Ishikawa (cell line): ENCODE data around the gene CFAP92.

Experiments
- CREB1 ChIP-seq: IDR thresholded peaks from 2 replicates; pipeline ENCODE4 v1.6.1; 2012; ENCODE audit warnings: low read depth
- EGR1 ChIP-seq: IDR thresholded peaks from 2 replicates; pipeline ENCODE4 v1.6.1; 2012
- EP300 ChIP-seq: IDR thresholded peaks from 2 replicates; pipeline ENCODE4 v1.6.1; 2012; ENCODE audit warnings: borderline replicate concordance
- FOXM1 ChIP-seq: IDR thresholded peaks from 2 replicates; pipeline ENCODE4 v1.6.1; 2012; ENCODE audit warnings: low read depth, borderline replicate concordance
- RAD21 ChIP-seq: IDR thresholded peaks from 2 replicates; pipeline ENCODE4 v1.6.1; 2012; ENCODE audit warnings: low read depth
- TAF1 ChIP-seq: IDR thresholded peaks from 2 replicates; pipeline ENCODE4 v1.6.1; 2012; ENCODE audit warnings: low read depth, mild to moderate bottlenecking
- TCF12 ChIP-seq: IDR thresholded peaks from 2 replicates; pipeline ENCODE4 v1.6.1; 2012; ENCODE audit warnings: low read depth
- TEAD4 ChIP-seq: IDR thresholded peaks from 2 replicates; pipeline ENCODE4 v1.6.1; 2012
- YY1 ChIP-seq: IDR thresholded peaks from 2 replicates; pipeline ENCODE4 v1.6.1; 2012; ENCODE audit warnings: low read depth
- ZBTB7A ChIP-seq: IDR thresholded peaks from 2 replicates; pipeline ENCODE4 v1.6.1; 2012; ENCODE audit warnings: low read depth
- TF ChIP-seq, protein P1 (sequence below): IDR thresholded peaks from 2 replicates; pipeline ENCODE4 v1.6.1; 2012
- TF ChIP-seq, protein P2 (sequence below): IDR thresholded peaks from 2 replicates; pipeline ENCODE4 v1.6.1; 2012; ENCODE audit warnings: low read depth, mild to moderate bottlenecking

- TF ChIP-seq ZBTB7A (no peak), RAD21 (no peak), TEAD4 (no peak), YY1 (no peak), EP300 (no peak), EGR1 (no peak), CREB1 (no peak), TAF1 (no peak), TCF12 (no peak), FOXM1 (no peak)
- TF ChIP-seq, protein P1, sequence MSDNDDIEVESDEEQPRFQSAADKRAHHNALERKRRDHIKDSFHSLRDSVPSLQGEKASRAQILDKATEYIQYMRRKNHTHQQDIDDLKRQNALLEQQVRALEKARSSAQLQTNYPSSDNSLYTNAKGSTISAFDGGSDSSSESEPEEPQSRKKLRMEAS = no peak
- TF ChIP-seq, protein P2, sequence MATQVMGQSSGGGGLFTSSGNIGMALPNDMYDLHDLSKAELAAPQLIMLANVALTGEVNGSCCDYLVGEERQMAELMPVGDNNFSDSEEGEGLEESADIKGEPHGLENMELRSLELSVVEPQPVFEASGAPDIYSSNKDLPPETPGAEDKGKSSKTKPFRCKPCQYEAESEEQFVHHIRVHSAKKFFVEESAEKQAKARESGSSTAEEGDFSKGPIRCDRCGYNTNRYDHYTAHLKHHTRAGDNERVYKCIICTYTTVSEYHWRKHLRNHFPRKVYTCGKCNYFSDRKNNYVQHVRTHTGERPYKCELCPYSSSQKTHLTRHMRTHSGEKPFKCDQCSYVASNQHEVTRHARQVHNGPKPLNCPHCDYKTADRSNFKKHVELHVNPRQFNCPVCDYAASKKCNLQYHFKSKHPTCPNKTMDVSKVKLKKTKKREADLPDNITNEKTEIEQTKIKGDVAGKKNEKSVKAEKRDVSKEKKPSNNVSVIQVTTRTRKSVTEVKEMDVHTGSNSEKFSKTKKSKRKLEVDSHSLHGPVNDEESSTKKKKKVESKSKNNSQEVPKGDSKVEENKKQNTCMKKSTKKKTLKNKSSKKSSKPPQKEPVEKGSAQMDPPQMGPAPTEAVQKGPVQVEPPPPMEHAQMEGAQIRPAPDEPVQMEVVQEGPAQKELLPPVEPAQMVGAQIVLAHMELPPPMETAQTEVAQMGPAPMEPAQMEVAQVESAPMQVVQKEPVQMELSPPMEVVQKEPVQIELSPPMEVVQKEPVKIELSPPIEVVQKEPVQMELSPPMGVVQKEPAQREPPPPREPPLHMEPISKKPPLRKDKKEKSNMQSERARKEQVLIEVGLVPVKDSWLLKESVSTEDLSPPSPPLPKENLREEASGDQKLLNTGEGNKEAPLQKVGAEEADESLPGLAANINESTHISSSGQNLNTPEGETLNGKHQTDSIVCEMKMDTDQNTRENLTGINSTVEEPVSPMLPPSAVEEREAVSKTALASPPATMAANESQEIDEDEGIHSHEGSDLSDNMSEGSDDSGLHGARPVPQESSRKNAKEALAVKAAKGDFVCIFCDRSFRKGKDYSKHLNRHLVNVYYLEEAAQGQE = no peak
These were observed 70.9 kb downstream of the CFAP92 start for GRCh38 chr3:128922804-128923459.
